HepG2 (cell line): ENCODE measurements around the gene APOC1. TPM values are rescaled to one million over a fixed set of nuclear protein-coding genes. Genes with fewer than 3 reads are reported as not detected.

ENCODE experiments used
- CAMTA2 ChIP-seq: sonication (generic); formaldehyde crosslinking; IDR thresholded peaks from 2 replicates; pipeline ENCODE4 v1.4.0; 2020; ENCODE audit warnings: mild to moderate bottlenecking, missing genetic modification reagents, borderline replicate concordance
- CBX5 ChIP-seq: sonication (generic); formaldehyde crosslinking; IDR thresholded peaks from 2 replicates; pipeline ENCODE4 v1.4.0; 2020; ENCODE audit warnings: missing genetic modification reagents, borderline replicate concordance
- CEBPZ ChIP-seq: IDR thresholded peaks from 2 replicates; pipeline ENCODE4 v1.6.1; 2012; ENCODE audit warnings: low read length, improper control_type of control experiment
- CENPX ChIP-seq: sonication (generic); formaldehyde crosslinking; IDR thresholded peaks from 2 replicates; pipeline ENCODE4 v1.9.0; 2021; ENCODE audit warnings: mild to moderate bottlenecking, missing genetic modification reagents, moderate library complexity
- ELF1 ChIP-seq: sonication (generic); formaldehyde crosslinking; IDR thresholded peaks from 2 replicates; pipeline ENCODE4 v1.4.0; 2020; ENCODE audit warnings: missing genetic modification reagents
- FUBP1 ChIP-seq: sonication (generic); formaldehyde crosslinking; IDR thresholded peaks from 2 replicates; pipeline ENCODE4 v1.5.1; 2020; ENCODE audit warnings: missing genetic modification reagents, mild to moderate bottlenecking, borderline replicate concordance
- LCORL ChIP-seq, 2 experiments: fragments of 450-650 bp in 1 of 2; sonication (generic) in 1 of 2; formaldehyde crosslinking in 1 of 2; IDR thresholded peaks; 2 replicates each; pipeline versions ENCODE4 v1.5.0 to v1.6.1; 2017 to 2020; ENCODE audit warnings: antibody characterized with exemption in 1 of 2, missing genetic modification reagents in 1 of 2
- NR2C2 ChIP-seq: sonication (generic); formaldehyde crosslinking; IDR thresholded peaks from 2 replicates; pipeline ENCODE4 v1.4.0; 2020; ENCODE audit warnings: missing genetic modification reagents, mild to moderate bottlenecking, moderate library complexity, borderline replicate concordance
- PBX3 ChIP-seq: sonication (generic); formaldehyde crosslinking; IDR thresholded peaks from 2 replicates; pipeline ENCODE4 v1.8.1; 2023; ENCODE audit warnings: missing genetic modification reagents, inconsistent platforms, borderline replicate concordance
- RXRB ChIP-seq: IDR thresholded peaks from 2 replicates; pipeline ENCODE4 v1.6.1; 2016; ENCODE audit warnings: borderline replicate concordance, missing genetic modification reagents, missing compliant biosample characterization
- SP2 ChIP-seq: sonication (generic); formaldehyde crosslinking; IDR thresholded peaks from 2 replicates; pipeline ENCODE4 v1.5.1; 2020; ENCODE audit warnings: mild to moderate bottlenecking, missing genetic modification reagents
- TEF ChIP-seq: sonication (generic); formaldehyde crosslinking; IDR thresholded peaks from 2 replicates; pipeline ENCODE4 v1.5.0; 2020; ENCODE audit warnings: missing genetic modification reagents
- ZBTB37 ChIP-seq: sonication (generic); formaldehyde crosslinking; IDR thresholded peaks from 2 replicates; pipeline ENCODE4 v1.4.0; 2020; ENCODE audit warnings: mild to moderate bottlenecking, missing genetic modification reagents
- ZNF274 ChIP-seq: sonication (generic); formaldehyde crosslinking; IDR thresholded peaks from 2 replicates; pipeline ENCODE4 v1.5.1; 2020; ENCODE audit warnings: mild to moderate bottlenecking, missing genetic modification reagents
- ZNF747 ChIP-seq: sonication (generic); formaldehyde crosslinking; IDR thresholded peaks from 2 replicates; pipeline ENCODE4 v1.8.1; 2023; ENCODE audit warnings: missing genetic modification reagents, mild to moderate bottlenecking, borderline replicate concordance
- polyA plus RNA-seq, 8 experiments: library from polyadenylated mRNA; depleted of rRNA in 3 of 8; stranded (reverse) in 7 of 8; unstranded in 1 of 8; fragments of >200 nt; fragmentation: Illumina TruSeq in 4 of 8; extraction: Trizol in 4 of 8; gene quantifications; 2 replicates each; pipeline versions ENCODE4 v1.2.1 to v1.2.3, GENCODE V29; 2011 to 2016; ENCODE audit warnings: low read depth in 4 of 8, missing spikeins in 1 of 8, mixed read lengths in 1 of 8; ENCODE audit not compliant: insufficient read depth in 1 of 8
- total RNA-seq, 5 experiments: library from RNA; depleted of rRNA; stranded (reverse); fragments of >200 nt; fragmentation: Illumina TruSeq; extraction: Trizol; gene quantifications; 2 replicates each; pipeline ENCODE4 v1.2.3, GENCODE V29; 2016; ENCODE audit warnings: low read depth in 1 of 5

Gene APOC1
- total and polyA plus RNA-seq, 2 of the 13 experiments (the other 11 are each of a cell fraction or from before 2014, with no cell fraction given), result 600 to 1,235 TPM

- TF ChIP-seq CAMTA2, result peak; percentile 78; the same call in 1 of the 2 replicates
- TF ChIP-seq SP2 (CRISPR knock-in tag), result peak; percentile 55
- TF ChIP-seq TEF (CRISPR knock-in tag), result no peak
- TF ChIP-seq NR2C2 (CRISPR knock-in tag), result peak; percentile 49; the same call in 1 of the 2 replicates
- no peak for TF ChIP-seq CEBPZ
- TF ChIP-seq ZNF274, result 0 out of 2 replicates have a peak, but pooled peaks have one; percentile 33
- no peak for TF ChIP-seq CBX5
- TF ChIP-seq RXRB (CRISPR knock-in tag), result no peak; the same call in 1 of the 2 replicates
- TF ChIP-seq ZBTB37 (CRISPR knock-in tag), result no peak
- TF ChIP-seq FUBP1 (CRISPR knock-in tag), result no peak
- peak; percentile 95 for TF ChIP-seq ELF1 (CRISPR knock-in tag)
- TF ChIP-seq LCORL (IDR thresholded peaks at IDR 0.05), result no peak
- no peak; the same call in 1 of the 2 replicates for TF ChIP-seq LCORL (CRISPR knock-in tag; IDR thresholded peaks at IDR 0.05)
- no peak for TF ChIP-seq ZNF747 (CRISPR knock-in tag)
- TF ChIP-seq CENPX (CRISPR knock-in tag), result no peak
- no peak for TF ChIP-seq PBX3 (CRISPR knock-in tag)
These were observed 40.5 kb downstream of the APOC1 start, which contains the start of gene CLPTM1 (continued) for GRCh38 chr19:44954649-44955504.
